ENCODE results near the gene SELENOS. TPM values are rescaled to one million over a fixed set of nuclear protein-coding genes. Genes with fewer than 3 reads are reported as not detected.

SELENOS gene
- polyA plus RNA-seq, 3 donors: 40.2 to 70.2 (median 51.6) TPM

- TF ChIP-seq CTCF (IDR thresholded peaks at IDR 0.05): no peak
- Histone ChIP-seq H3K9ac (ENCODE audit: insufficient read depth, low read length, poor library complexity, severe bottlenecking) (no peak overlapping the region), H3K4me3 (replicated peaks in 1 of 3; ENCODE audit: low read depth in 2 of 3, low read length in 3 of 3) (no peak overlapping the region), H3K9me3 (replicated peaks in 1 of 2; ENCODE audit: control insufficient read depth in 1 of 2, insufficient read depth in 1 of 2, low read length in 2 of 2) (no peaks in the 10 kb centered on the region), H3K36me3 (replicated peaks in 1 of 2; ENCODE audit: control insufficient read depth in 1 of 2, insufficient read depth in 2 of 2, low read length in 2 of 2) (peaks cover 53 to 65% of the 10 kb centered on the region in 2 donors), H3K27me3 (ENCODE audit: control insufficient read depth in 2 of 2, insufficient read depth in 2 of 2, low read length in 2 of 2) (no peaks in the 10 kb centered on the region), H3K4me1 (ENCODE audit: control insufficient read depth in 1 of 2, insufficient read depth in 2 of 2, low read length in 2 of 2) (peaks cover 17 to 20% of the 10 kb centered on the region in 2 donors), H4K20me1 (ENCODE audit: insufficient read depth, low read length) (peaks cover 5% of the 10 kb centered on the region), H3K79me2 (ENCODE audit: insufficient read depth, low read length) (peaks cover 20% of the 10 kb centered on the region), H3K4me2 (replicated peaks; ENCODE audit: extremely low read depth, low read length, poor library complexity, severe bottlenecking) (no peak overlapping the region), H2AFZ (ENCODE audit: insufficient read depth, low read depth, low read length, poor library complexity, severe bottlenecking) (no peak overlapping the region), H3K27ac (ENCODE audit: low read depth in 1 of 2, low read length in 2 of 2) (no peak overlapping the region)
- no CpG with 5 or more reads among the region's 2 CpGs for WGBS (ENCODE audit: insufficient coverage)
- Mint-ChIP-seq H3K4me3 (no peak overlapping the region), H3K9me3 (peaks cover 0 to 2% (median 0%) of the 10 kb centered on the region in 7 donors), H3K36me3 (peaks cover 56 to 67% of the 10 kb centered on the region in 2 donors), H3K4me1 (peaks cover 20% of the 10 kb centered on the region), H3K27ac (peak overlapping the region in 1 of 7 donors; percentile 24), H3K27me3 (ENCODE audit: low read depth in 3 of 3) (peaks cover 0 to 5% (median 0%) of the 10 kb centered on the region in 3 donors)
- DNase-seq: no peak
- intact Hi-C loops (cut with micrococcal nuclease): no loop called here
Observed at GRCh38 chr15:101280007-101280406, 2.7 kb upstream of the SELENOS start.

- no peak for TF ChIP-seq CTCF (IDR thresholded peaks at IDR 0.05)
- Mint-ChIP-seq H3K4me1 (peaks cover 20% of the 10 kb centered on the region), H3K9me3 (peaks cover 0 to 2% (median 0%) of the 10 kb centered on the region in 7 donors), H3K27me3 (ENCODE audit: low read depth in 3 of 3) (peaks cover 0 to 5% (median 0%) of the 10 kb centered on the region in 3 donors), H3K27ac (peak overlapping the region; percentile 82 to 96 (median 89)), H3K36me3 (peaks cover 56 to 67% of the 10 kb centered on the region in 2 donors), H3K4me3 (peak overlapping the region; percentile 82 to 91)
- H4K20me1 ChIP-seq (ENCODE audit: insufficient read depth, low read length): peaks cover 5% of the 10 kb centered on the region
- peak overlapping the region; percentile 88 for H3K4me2 ChIP-seq (replicated peaks; ENCODE audit: extremely low read depth, low read length, poor library complexity, severe bottlenecking)
- H2AFZ ChIP-seq (ENCODE audit: insufficient read depth, low read depth, low read length, poor library complexity, severe bottlenecking): peak overlapping the region; percentile 74
- H3K9me3 ChIP-seq (replicated peaks in 1 of 2; ENCODE audit: control insufficient read depth in 1 of 2, insufficient read depth in 1 of 2, low read length in 2 of 2): no peaks in the 10 kb centered on the region
- WGBS (ENCODE audit: insufficient coverage): 87% methylated on average over 8 of the region's 12 CpGs
- DNase-seq: no peak
- no peaks in the 10 kb centered on the region for H3K27me3 ChIP-seq (ENCODE audit: control insufficient read depth in 2 of 2, insufficient read depth in 2 of 2, low read length in 2 of 2)
- peaks cover 54 to 65% of the 10 kb centered on the region in 2 donors for H3K36me3 ChIP-seq (replicated peaks in 1 of 2; ENCODE audit: control insufficient read depth in 1 of 2, insufficient read depth in 2 of 2, low read length in 2 of 2)
- H3K79me2 ChIP-seq (ENCODE audit: insufficient read depth, low read length): peaks cover 22% of the 10 kb centered on the region
- intact Hi-C loops (cut with micrococcal nuclease): loop anchor here (2.0 to 10.0 kb wide), 4 partner anchors 374 to 1543 kb away; partner anchors contain the start of genes ASB7 (in 1 of the 2), LINS1 (in 1 of the 2), LYSMD4 (in 1 of the 2) and TARS3 (in 1 of the 2)
- peak overlapping the region in 1 of 2 donors; percentile 92 for H3K27ac ChIP-seq (ENCODE audit: low read depth in 1 of 2, low read length in 2 of 2)
- H3K9ac ChIP-seq (ENCODE audit: insufficient read depth, low read length, poor library complexity, severe bottlenecking): peak overlapping the region; percentile 87
- peak overlapping the region; percentile 30 to 89 (median 31) for H3K4me3 ChIP-seq (replicated peaks in 1 of 3; ENCODE audit: low read depth in 2 of 3, low read length in 3 of 3)
- peaks cover 17 to 20% of the 10 kb centered on the region in 2 donors for H3K4me1 ChIP-seq (ENCODE audit: control insufficient read depth in 1 of 2, insufficient read depth in 2 of 2, low read length in 2 of 2)
Observed at GRCh38 chr15:101277943-101278564, 769 bp upstream of the SELENOS start.
